Measurements from ENCODE around the gene REP15. TPM values are rescaled to one million over a fixed set of nuclear protein-coding genes. Genes with fewer than 3 reads are reported as not detected.

REP15 gene
- total RNA-seq, 2 donors from 2014 or later = 2.4 to 7.6 TPM

Other genes with a start within 250 kb of the REP15 start
- 1 to 10 TPM in 1 of 2 donors, under 1 TPM in 1; 0.31 to 1.0 TPM for gene SMCO2, start 249.7 kb upstream of the REP15 start, total RNA-seq
- 100 to 1,000 TPM in 1 of 2 donors, 10 to 100 TPM in 1; 98.5 to 213 TPM for gene PPFIBP1, start 172.2 kb upstream of the REP15 start, total RNA-seq
- 10 to 100 TPM; 33.7 to 62.6 TPM for gene MRPS35, start 14.4 kb downstream of the REP15 start, total RNA-seq
- gene KLHL42, start 83.8 kb downstream of the REP15 start, total RNA-seq = 10 to 100 TPM; 30.4 to 53.0 TPM
- not detected for gene MANSC4, start 83.8 kb downstream of the REP15 start, total RNA-seq